GM12865 (cell line): Measurements from ENCODE around the gene TMEM18.

Experiments used
- DNase-seq: peaks from one replicate; pipeline ENCODE4 v3.0.0; 2010; ENCODE audit warnings: low read depth
- H3K4me3 ChIP-seq: 2 replicates; pipeline ENCODE4 v1.5.1; 2011; ENCODE audit warnings: mild to moderate bottlenecking, low read depth, low read length, control low read depth
- CTCF ChIP-seq: IDR thresholded peaks from 2 replicates; pipeline ENCODE4 v1.5.1; 2011; ENCODE audit warnings: low read length, control low read depth, low read depth, inconsistent platforms; ENCODE audit not compliant: insufficient read depth; ENCODE audit errors: missing control alignments

The TMEM18 gene

GRCh38 chr2:636641-637405, 40.4 kb downstream of the TMEM18 start:
- no peak overlapping the region for H3K4me3 ChIP-seq
- peak; percentile 30 for DNase-seq

GRCh38 chr2:635687-636621, 41.3 kb downstream of the TMEM18 start:
- no peak for DNase-seq
- no peak overlapping the region for H3K4me3 ChIP-seq
- TF ChIP-seq CTCF = no peak

More at GRCh38 chr2:636641-637405, 40.4 kb downstream of the TMEM18 start:
- TF ChIP-seq CTCF = peak; percentile 79

GRCh38 chr2:634636-635388, 42.4 kb downstream of the TMEM18 start:
- H3K4me3 ChIP-seq = no peak overlapping the region
- no peak for TF ChIP-seq CTCF
- DNase-seq = no peak

- DNase-seq = no peak
- H3K4me3 ChIP-seq = no peak overlapping the region
- TF ChIP-seq CTCF = no peak
Measured at GRCh38 chr2:634041-634440, 43.2 kb downstream of the TMEM18 start.

GRCh38 chr2:633371-633770, 43.8 kb downstream of the TMEM18 start:
- TF ChIP-seq CTCF = no peak
- H3K4me3 ChIP-seq = no peak overlapping the region
- no peak for DNase-seq

GRCh38 chr2:632471-632870, 44.7 kb downstream of the TMEM18 start:
- no peak for DNase-seq
- H3K4me3 ChIP-seq = no peak overlapping the region
- no peak for TF ChIP-seq CTCF
